OCI-LY1 (cell line): ENCODE data around the gene MAP7D1.
A peak's percentile ranks its signal among the peaks of the same experiment; 100 is the strongest.

Source experiments
- H2AFZ ChIP-seq: fragments of 200-600 bp; sonication (generic), shearing (Covaris generic); 2 replicates; pipeline ENCODE4 v1.6.0; 2014; ENCODE audit warnings: antibody characterized with exemption, mild to moderate bottlenecking, low read length
- H3F3A ChIP-seq: fragments of 200-600 bp; sonication (generic), shearing (Covaris generic); 2 replicates; pipeline ENCODE4 v1.6.0; 2014; ENCODE audit warnings: mild to moderate bottlenecking, antibody characterized with exemption, low read length, moderate library complexity; ENCODE audit not compliant: insufficient read depth
- H3K27ac ChIP-seq: fragments of 200-600 bp; sonication (generic); 2 replicates; pipeline ENCODE4 v1.5.1; 2014; ENCODE audit warnings: low read length, mixed run types, mild to moderate bottlenecking, low read depth; ENCODE audit not compliant: poor library complexity, severe bottlenecking
- H3K27me3 ChIP-seq: fragments of 200-600 bp; sonication (generic); 2 replicates; pipeline ENCODE4 v1.6.0; 2014; ENCODE audit warnings: antibody characterized with exemption, mild to moderate bottlenecking, low read length, moderate library complexity; ENCODE audit not compliant: insufficient read depth
- H3K36me3 ChIP-seq: fragments of 200-600 bp; sonication (generic); 2 replicates; pipeline ENCODE4 v1.6.1; 2014; ENCODE audit warnings: mild to moderate bottlenecking, antibody characterized with exemption, low read length, moderate library complexity, mixed read lengths; ENCODE audit not compliant: insufficient read depth
- H3K4me1 ChIP-seq: fragments of 200-600 bp; sonication (generic); 2 replicates; pipeline ENCODE4 v1.5.1; 2014; ENCODE audit warnings: mild to moderate bottlenecking, low read length, moderate library complexity; ENCODE audit not compliant: insufficient read depth, severe bottlenecking
- H3K4me2 ChIP-seq: fragments of 200-600 bp; sonication (generic), shearing (Covaris generic); 2 replicates; pipeline ENCODE4 v1.6.1; 2014; ENCODE audit warnings: low read length
- H3K4me3 ChIP-seq: fragments of 200-600 bp; sonication (generic); 2 replicates; pipeline ENCODE4 v1.5.1; 2014; ENCODE audit warnings: low read length, low read depth, mild to moderate bottlenecking, mixed read lengths; ENCODE audit not compliant: poor library complexity, severe bottlenecking
- H3K79me2 ChIP-seq: fragments of 200-600 bp; shearing (Covaris generic); 2 replicates; pipeline ENCODE4 v1.6.1; 2016; ENCODE audit warnings: mixed run types, low read length, mixed read lengths; ENCODE audit not compliant: insufficient read depth
- H3K9ac ChIP-seq: fragments of 200-600 bp; sonication (generic), shearing (Covaris generic); 2 replicates; pipeline ENCODE4 v1.6.1; 2014; ENCODE audit warnings: mild to moderate bottlenecking, low read length, mixed read lengths
- H3K9me2 ChIP-seq: fragments of 200-600 bp; sonication (generic), shearing (Covaris generic); 2 replicates; pipeline ENCODE4 v1.6.1; 2014; ENCODE audit warnings: low read depth, mild to moderate bottlenecking, low read length, mixed read lengths
- H3K9me3 ChIP-seq: fragments of 200-600 bp; shearing (Covaris generic); 2 replicates; pipeline ENCODE4 v1.6.1; 2014; ENCODE audit warnings: low read length, mixed read lengths
- H4K20me1 ChIP-seq: fragments of 200-600 bp; sonication (generic), shearing (Covaris generic); 2 replicates; pipeline ENCODE4 v1.6.0; 2016; ENCODE audit warnings: mild to moderate bottlenecking, low read length; ENCODE audit not compliant: insufficient read depth
- EZH2 ChIP-seq: fragments of 200-600 bp; sonication (generic), shearing (Covaris generic); IDR thresholded peaks from 2 replicates; pipeline ENCODE4 v1.8.0; 2017; ENCODE audit warnings: borderline replicate concordance, mixed run types, mild to moderate bottlenecking, antibody characterized with exemption, low read length, moderate library complexity, mixed read lengths
- TF ChIP-seq, protein P1 (sequence below): fragments of 200-600 bp; sonication (generic), shearing (Covaris generic); IDR thresholded peaks from 2 replicates; pipeline ENCODE4 v1.5.1; 2017; ENCODE audit warnings: mild to moderate bottlenecking, antibody characterized with exemption, low read length, moderate library complexity, mixed read lengths

Gene MAP7D1

GRCh38 chr1:36222481-36223380, 66.8 kb downstream of the MAP7D1 start:
- Histone ChIP-seq H3K9ac (peak overlapping the region; percentile 85), H3K36me3 (peaks cover 24% of the 10 kb centered on the region), H4K20me1 (0 out of 2 replicates have a peak, but pooled peaks cover 4% of the 10 kb centered on the region), H3K79me2 (peaks cover 32% of the 10 kb centered on the region), H3K9me2 (no peaks in the 10 kb centered on the region), H3K4me1 (peaks cover 31% of the 10 kb centered on the region), H3K4me3 (peak overlapping the region; percentile 81), H3K4me2 (peak overlapping the region; percentile 69), H3K9me3 (no peaks in the 10 kb centered on the region), H3F3A (no peaks in the 10 kb centered on the region), H2AFZ (peak overlapping the region; percentile 48; the same call in 1 of the 2 replicates), H3K27ac (peak overlapping the region; percentile 88), H3K27me3 (no peaks in the 10 kb centered on the region)
- no peak for TF ChIP-seq EZH2
- TF ChIP-seq, protein P1, sequence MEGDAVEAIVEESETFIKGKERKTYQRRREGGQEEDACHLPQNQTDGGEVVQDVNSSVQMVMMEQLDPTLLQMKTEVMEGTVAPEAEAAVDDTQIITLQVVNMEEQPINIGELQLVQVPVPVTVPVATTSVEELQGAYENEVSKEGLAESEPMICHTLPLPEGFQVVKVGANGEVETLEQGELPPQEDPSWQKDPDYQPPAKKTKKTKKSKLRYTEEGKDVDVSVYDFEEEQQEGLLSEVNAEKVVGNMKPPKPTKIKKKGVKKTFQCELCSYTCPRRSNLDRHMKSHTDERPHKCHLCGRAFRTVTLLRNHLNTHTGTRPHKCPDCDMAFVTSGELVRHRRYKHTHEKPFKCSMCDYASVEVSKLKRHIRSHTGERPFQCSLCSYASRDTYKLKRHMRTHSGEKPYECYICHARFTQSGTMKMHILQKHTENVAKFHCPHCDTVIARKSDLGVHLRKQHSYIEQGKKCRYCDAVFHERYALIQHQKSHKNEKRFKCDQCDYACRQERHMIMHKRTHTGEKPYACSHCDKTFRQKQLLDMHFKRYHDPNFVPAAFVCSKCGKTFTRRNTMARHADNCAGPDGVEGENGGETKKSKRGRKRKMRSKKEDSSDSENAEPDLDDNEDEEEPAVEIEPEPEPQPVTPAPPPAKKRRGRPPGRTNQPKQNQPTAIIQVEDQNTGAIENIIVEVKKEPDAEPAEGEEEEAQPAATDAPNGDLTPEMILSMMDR: no peak

GRCh38 chr1:36223381-36223995, 67.5 kb downstream of the MAP7D1 start:
- H3K36me3 ChIP-seq: peaks cover 31% of the 10 kb centered on the region
- peaks cover 31% of the 10 kb centered on the region for H3K4me1 ChIP-seq
- H2AFZ ChIP-seq: peak overlapping the region; percentile 48; the same call in 1 of the 2 replicates
- no peaks in the 10 kb centered on the region for H3K9me2 ChIP-seq
- peak overlapping the region; percentile 69 for H3K4me2 ChIP-seq
- TF ChIP-seq EZH2: no peak
- H3K4me3 ChIP-seq: peak overlapping the region; percentile 81
- peak overlapping the region; percentile 88 for H3K27ac ChIP-seq
- H4K20me1 ChIP-seq: 0 out of 2 replicates have a peak, but pooled peaks cover 4% of the 10 kb centered on the region
- peaks cover 39% of the 10 kb centered on the region for H3K79me2 ChIP-seq
- H3F3A ChIP-seq: no peaks in the 10 kb centered on the region
- no peaks in the 10 kb centered on the region for H3K27me3 ChIP-seq
- peak overlapping the region; percentile 85 for H3K9ac ChIP-seq
- no peaks in the 10 kb centered on the region for H3K9me3 ChIP-seq

- peak within 1 kb of the TSS; percentile 81 for H3K4me3 ChIP-seq
- peaks cover 36% of the 10 kb centered on the region for H3K36me3 ChIP-seq
- no peak for TF ChIP-seq EZH2
- TF ChIP-seq, protein P1: no peak
- H3K27me3 ChIP-seq: no peaks in the 10 kb centered on the region
- H3K9ac ChIP-seq: peak within 1 kb of the TSS; percentile 85
- H3K9me3 ChIP-seq: no peaks in the 10 kb centered on the region
- H3F3A ChIP-seq: no peaks in the 10 kb centered on the region
- H3K79me2 ChIP-seq: peaks cover 45% of the 10 kb centered on the region
- no peaks in the 10 kb centered on the region for H3K9me2 ChIP-seq
- peak within 1 kb of the TSS; percentile 82 for H3K4me2 ChIP-seq
- H4K20me1 ChIP-seq: 0 out of 2 replicates have a peak, but pooled peaks cover 4% of the 10 kb centered on the region
- H2AFZ ChIP-seq: peak within 1 kb of the TSS; percentile 48; the same call in 1 of the 2 replicates
- peak within 1 kb of the TSS; percentile 93 for H3K27ac ChIP-seq
- H3K4me1 ChIP-seq: peaks cover 31% of the 10 kb centered on the region
Measured at GRCh38 chr1:36223996-36224536, 68.1 kb downstream of the MAP7D1 start, which contains the start of gene THRAP3. THRAP3 (plus strand) TSS chr1:36224443; CDS start chr1:36282564, 58,121 bp downstream.
